Middle frontal gyrus (tissue), 1 donor: ENCODE data around the gene CDC20.

Source experiments
- DNase-seq: peaks from one replicate; pipeline ENCODE4 v3.0.0-alpha.2; 2015; ENCODE audit warnings: low spot score; ENCODE audit errors: extremely low spot score

CDC20 gene

GRCh38 chr1:43358746-43359693, at the start of gene CDC20:
TSS of gene CDC20 (plus strand) at chr1:43358981. CDS start at chr1:43359216, 235 bp downstream.
- peak; percentile 96 for DNase-seq

DNA sequence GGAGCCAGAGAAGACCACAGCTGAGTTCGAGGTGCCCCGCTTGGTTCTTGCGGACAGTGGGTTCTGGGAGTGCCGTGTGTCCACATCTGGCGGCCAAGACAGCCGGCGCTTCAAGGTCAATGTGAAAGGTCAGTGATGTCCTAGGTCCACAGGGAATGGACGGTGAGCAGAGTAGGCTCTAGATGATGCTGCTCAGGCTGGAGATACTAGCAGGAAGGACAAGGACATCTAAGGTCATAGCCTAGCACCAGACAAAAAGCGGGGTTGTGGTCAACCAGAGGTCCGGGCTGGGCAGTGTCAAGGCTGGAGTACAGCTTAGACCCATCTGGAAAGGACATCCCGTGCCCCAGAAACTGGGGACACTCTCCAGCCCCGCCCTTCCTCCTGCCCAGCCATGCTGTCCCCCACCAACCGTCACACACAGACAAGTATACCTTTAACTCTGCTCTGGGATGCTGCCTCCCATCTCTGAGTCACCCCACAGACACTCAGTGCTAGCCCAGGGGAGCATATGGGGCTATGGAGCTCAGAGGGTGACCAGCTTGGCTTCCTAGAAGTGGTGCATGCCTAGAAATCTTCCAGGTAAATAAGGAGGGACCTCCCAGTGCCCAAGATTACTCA, 49.3 kb upstream of the CDC20 start:
- DNase-seq, result no peak

DNA sequence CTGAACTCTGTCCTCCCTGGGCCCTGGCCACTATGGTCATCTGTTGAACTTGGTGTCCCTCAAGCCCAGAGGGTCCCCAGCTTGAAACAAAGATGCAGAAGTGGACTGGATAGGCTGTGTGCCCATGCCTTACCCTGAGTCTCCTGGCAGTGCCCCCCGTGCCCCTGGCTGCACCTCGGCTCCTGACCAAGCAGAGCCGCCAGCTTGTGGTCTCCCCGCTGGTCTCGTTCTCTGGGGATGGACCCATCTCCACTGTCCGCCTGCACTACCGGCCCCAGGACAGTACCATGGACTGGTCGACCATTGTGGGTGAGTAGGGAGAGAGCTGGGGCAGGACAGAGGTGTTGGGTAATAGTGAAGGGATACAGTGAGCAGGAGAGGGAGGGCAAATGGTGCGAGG, 47.3 kb upstream of the CDC20 start:
- no peak for DNase-seq

DNA sequence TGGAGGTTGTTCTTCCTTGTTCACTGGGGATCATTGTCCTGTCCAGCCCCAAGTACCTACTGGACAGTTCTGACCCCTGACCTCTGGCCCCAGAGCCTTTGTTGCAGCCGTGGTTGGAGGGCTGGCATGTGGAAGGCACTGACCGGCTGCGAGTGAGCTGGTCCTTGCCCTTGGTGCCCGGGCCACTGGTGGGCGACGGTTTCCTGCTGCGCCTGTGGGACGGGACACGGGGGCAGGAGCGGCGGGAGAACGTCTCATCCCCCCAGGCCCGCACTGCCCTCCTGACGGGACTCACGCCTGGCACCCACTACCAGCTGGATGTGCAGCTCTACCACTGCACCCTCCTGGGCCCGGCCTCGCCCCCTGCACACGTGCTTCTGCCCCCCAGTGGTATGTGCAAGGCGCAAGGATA, 46.6 kb upstream of the CDC20 start:
- no peak for DNase-seq

- DNase-seq, result no peak
Measured at GRCh38 chr1:43312663-43313515, 45.9 kb upstream of the CDC20 start.

DNA sequence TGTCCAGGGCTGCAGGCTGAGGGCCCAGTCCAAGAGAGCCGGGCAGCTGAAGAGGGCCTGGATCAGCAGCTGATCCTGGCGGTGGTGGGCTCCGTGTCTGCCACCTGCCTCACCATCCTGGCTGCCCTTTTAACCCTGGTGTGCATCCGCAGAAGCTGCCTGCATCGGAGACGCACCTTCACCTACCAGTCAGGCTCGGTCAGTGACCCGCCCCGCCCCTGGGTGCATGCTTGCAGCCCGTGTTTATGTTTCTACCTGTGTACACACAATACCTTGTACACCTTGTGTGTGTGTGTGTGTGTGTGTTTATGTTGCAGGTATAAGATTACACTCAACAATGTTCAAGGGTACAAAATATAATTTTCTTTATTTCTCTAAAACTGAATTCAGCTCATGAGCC, 45.0 kb upstream of the CDC20 start:
- DNase-seq, result no peak

GRCh38 chr1:43314233-43314632, 44.5 kb upstream of the CDC20 start:
- no peak for DNase-seq

DNA sequence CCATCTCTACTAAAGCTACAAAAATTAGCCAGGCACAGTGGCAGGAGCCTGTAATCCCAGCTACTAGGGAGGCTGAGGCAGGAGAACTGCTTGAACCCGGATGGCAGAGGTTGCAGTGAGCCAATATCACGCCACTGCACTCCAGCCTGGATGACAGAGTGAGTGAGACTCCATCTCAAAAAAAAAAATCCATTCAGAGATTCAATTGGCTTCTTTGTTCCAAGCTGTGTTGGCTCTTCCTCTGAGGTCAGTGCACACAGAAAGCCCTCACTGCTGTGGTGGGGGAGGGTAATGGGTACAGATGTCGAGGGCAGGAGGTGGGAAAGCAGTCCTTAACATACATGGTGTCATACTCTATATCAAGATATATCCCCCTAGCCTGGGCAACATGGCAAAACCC, 43.3 kb upstream of the CDC20 start:
- peak; percentile 16 for DNase-seq

GRCh38 chr1:43315963-43316737, 42.6 kb upstream of the CDC20 start:
- DNase-seq, result no peak

- no peak for DNase-seq
Measured at GRCh38 chr1:43316738-43317520, 41.9 kb upstream of the CDC20 start.

- peak; percentile 28 for DNase-seq
Measured at GRCh38 chr1:43317817-43318471, 40.8 kb upstream of the CDC20 start.

DNA sequence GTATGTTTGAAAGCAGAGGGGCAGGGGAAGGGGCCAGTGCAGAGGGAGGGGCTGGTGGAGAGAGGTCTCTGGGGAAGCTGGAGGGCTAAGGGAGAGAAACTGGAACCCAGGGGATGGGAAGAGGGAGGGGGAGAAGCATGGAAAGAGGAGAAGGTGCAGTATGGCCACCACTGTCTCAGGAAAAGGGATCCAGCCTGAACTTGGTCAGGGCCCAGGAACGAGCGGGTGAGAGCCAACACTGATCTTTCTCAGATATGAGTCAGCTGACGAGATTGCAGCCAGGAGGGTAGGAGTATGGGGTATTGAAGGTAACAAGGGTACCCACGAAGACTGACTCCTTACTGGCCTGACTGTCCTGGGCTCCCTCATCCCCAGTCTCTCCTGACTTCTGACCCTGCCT, 40.0 kb upstream of the CDC20 start:
- no peak for DNase-seq

- DNase-seq, result no peak
Measured at GRCh38 chr1:43319288-43319687, 39.5 kb upstream of the CDC20 start.

DNA sequence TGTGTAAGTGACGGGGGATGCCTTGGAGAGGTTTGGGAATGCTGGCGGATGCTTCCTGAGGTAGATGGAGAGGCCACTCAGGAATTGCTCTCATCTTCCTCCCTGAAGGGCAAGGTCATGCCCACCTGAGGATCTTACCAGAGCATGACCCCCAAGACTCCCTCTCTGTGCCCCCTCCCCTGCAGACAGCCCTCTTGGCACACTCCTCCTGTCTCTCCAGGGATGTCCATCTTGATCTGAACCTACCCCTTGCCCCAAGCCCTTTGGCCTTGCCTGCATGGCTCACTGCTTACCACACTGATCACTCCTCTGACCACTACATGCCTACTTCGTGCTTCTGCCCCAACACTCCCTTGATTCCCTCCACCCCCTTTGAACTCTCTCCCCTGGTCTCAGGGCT, 39.0 kb upstream of the CDC20 start:
- DNase-seq, result no peak

GRCh38 chr1:43321331-43321891, 37.4 kb upstream of the CDC20 start:
- DNase-seq, result no peak

GRCh38 chr1:43322506-43322905, 36.3 kb upstream of the CDC20 start:
- no peak for DNase-seq

GRCh38 chr1:43324810-43325209, 34.0 kb upstream of the CDC20 start:
- no peak for DNase-seq

- DNase-seq, result no peak
Measured at GRCh38 chr1:43325381-43325780, 33.4 kb upstream of the CDC20 start.

DNA sequence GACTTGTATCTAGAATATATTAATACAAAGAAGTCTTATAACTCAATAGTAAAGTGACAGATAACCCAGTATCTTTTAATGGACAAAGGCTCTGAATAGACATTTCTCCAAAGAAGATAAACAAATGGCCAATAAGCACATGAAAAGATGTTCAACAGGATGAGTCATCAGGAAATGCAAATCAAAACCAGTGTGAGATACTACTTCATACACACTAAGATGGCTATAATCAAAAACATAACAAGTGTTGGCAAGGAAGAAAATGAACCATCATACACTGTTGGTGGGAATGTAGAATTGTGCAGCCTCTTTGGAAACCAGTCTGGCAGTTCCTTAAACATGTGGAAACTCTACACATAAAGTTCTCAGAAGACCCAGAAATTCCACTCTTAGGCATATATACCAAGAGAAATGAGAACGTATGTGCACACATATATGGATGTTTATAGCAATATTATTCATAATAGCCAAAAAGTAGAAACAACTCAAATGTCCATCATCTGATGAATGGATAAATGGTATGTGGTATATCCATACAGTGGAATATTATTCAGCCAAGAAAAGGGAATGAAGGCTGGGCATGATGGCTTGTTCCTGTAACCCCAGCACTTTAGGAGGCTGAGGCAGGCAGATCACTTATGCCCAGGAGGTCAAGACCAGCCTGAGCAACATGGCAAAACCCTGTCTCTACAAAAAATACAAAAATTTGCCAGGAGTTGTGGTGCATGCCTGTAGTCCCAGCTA, 31.1 kb upstream of the CDC20 start:
- no peak for DNase-seq
